ENCODE measurements around the gene CDH23. TPM values are rescaled to one million over a fixed set of nuclear protein-coding genes. Genes with fewer than 3 reads are reported as not detected.

Gene CDH23
- total RNA-seq, 4 donors from 2014 or later: 7.1 to 56.2 (median 25.4) TPM

DNA sequence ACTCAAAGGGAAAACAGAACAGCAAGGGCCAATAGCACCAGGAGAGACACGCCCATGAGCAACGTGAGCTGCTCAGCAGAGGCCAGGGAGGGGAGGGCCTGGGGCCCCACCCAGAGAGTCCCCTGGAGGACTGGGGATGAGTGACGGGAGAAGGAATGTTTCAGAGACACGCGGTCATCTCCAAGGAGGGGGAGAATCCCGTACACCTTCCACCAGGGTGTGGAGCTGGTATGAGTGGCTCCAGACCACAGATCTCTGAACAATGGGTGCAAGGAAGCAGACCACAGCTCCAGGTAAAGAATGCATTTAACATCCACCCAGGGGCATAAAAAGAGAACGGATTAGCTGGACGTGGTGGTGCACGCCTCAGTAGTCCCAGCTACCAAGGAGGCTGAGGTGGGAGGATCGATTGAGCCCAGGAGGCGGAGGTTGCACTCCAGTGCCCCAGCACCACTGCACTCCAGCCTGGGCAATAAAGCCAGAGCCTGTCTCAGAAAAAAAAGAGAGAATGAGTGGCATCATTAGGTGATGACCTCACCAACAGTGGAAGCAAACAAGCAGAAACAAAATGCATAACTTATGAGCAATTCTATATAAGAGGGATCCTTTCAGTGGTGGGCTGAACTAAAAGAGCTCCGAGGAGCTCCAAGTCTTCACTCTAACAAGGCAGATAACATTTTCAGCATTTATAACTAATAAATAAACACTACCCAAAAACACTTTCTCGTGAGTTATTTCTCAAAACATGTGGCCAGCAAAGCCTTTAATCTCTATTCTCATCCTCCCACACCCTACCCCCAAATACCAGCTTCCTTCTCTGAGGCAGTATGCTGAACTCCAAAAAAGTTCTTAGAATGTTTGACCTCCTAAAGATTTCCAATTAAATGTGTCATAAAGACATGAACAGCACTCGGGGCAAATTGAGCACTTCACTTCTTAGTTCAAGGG is 441.8 kb downstream of the CDH23 start:
- no peaks in the 10 kb centered on the region for H3K36me3 ChIP-seq
- no peaks in the 10 kb centered on the region for H3K9me3 ChIP-seq
- H3K27ac ChIP-seq: peak overlapping the region; percentile 77 to 78
- H3K4me3 ChIP-seq: no peak overlapping the region
- intact Hi-C loops (cut with DNase I; ENCODE audit: low total_unique reads): loop anchor here (10.0 kb wide), 1 partner anchor 56 kb away; no protein-coding TSS in a partner anchor
- no peak for TF ChIP-seq POLR2A (IDR thresholded peaks at IDR 0.05)
- TF ChIP-seq, protein P1, sequence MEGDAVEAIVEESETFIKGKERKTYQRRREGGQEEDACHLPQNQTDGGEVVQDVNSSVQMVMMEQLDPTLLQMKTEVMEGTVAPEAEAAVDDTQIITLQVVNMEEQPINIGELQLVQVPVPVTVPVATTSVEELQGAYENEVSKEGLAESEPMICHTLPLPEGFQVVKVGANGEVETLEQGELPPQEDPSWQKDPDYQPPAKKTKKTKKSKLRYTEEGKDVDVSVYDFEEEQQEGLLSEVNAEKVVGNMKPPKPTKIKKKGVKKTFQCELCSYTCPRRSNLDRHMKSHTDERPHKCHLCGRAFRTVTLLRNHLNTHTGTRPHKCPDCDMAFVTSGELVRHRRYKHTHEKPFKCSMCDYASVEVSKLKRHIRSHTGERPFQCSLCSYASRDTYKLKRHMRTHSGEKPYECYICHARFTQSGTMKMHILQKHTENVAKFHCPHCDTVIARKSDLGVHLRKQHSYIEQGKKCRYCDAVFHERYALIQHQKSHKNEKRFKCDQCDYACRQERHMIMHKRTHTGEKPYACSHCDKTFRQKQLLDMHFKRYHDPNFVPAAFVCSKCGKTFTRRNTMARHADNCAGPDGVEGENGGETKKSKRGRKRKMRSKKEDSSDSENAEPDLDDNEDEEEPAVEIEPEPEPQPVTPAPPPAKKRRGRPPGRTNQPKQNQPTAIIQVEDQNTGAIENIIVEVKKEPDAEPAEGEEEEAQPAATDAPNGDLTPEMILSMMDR (IDR thresholded peaks at IDR 0.05): no peak
- peaks cover 9 to 21% of the 10 kb centered on the region in 2 donors for H3K4me1 ChIP-seq
- no peaks in the 10 kb centered on the region for H3K27me3 ChIP-seq
- no peak for DNase-seq

DNA sequence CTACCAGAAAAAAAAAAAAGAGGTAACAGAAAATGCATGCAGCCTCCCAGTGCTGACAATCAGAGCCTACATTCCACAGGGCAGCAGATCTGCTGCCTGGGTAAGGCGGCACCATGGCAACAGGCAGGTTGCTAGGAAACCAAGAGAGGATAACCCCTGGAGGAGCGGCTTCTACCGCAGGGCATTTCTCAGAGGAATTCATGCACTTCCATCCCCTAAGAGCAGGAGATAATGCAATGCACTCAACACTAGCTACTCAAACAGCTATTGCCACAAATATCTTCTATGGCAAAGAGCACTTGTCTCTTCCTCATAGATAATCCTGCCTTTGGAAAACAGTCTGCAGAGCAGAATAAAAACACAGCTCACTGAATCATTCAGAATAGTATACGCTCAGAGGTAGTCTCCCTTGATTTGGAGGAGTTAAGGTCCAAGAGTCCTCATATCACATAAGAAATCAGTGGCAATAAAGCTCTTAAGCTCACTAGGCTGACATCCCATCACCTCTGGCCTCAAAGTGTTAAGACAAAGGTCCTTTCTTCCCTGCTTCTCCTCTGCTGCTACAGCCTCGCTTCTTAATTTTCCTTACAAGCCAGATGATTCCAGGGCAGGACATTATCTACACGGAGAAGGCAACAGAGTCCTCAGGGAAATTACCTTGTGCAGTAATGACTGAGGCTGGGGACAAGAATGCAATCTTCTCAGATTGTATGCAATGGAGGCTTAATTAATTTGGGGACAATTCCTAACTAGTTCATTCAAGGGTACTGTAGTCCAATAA is 443.6 kb downstream of the CDH23 start:
- peak; percentile 73 to 78 for DNase-seq
- Histone ChIP-seq H3K27me3 (no peaks in the 10 kb centered on the region), H3K27ac (peak overlapping the region; percentile 77 to 78), H3K4me1 (peaks cover 9 to 21% of the 10 kb centered on the region in 2 donors), H3K9me3 (no peaks in the 10 kb centered on the region), H3K36me3 (no peaks in the 10 kb centered on the region), H3K4me3 (no peak overlapping the region)
- intact Hi-C loops (cut with DNase I; ENCODE audit: low total_unique reads): no loop called here
- TF ChIP-seq, protein P1 (IDR thresholded peaks at IDR 0.05): no peak
- no peak for TF ChIP-seq POLR2A (IDR thresholded peaks at IDR 0.05)

DNA sequence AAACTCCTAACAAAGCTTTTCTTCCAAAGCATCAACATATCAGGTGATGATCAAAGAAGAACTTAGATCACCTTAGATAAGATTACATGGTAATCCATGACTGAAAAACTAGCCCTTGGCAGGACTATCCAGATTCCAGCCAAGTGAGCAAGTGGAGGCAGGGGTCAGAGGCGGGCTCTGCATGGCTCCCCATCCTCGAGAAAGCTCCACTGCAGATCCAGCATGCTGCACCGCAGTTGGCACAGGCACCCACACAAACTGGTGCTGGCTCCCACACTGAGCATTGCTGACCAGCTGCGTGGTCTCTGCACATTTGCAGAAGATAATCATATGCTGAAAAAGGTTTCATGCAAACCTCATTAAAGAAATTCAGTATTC is 444.2 kb downstream of the CDH23 start:
- Histone ChIP-seq H3K27ac (peak overlapping the region; percentile 77 to 78), H3K27me3 (no peaks in the 10 kb centered on the region), H3K9me3 (no peaks in the 10 kb centered on the region), H3K4me1 (peaks cover 9 to 21% of the 10 kb centered on the region in 2 donors), H3K36me3 (no peaks in the 10 kb centered on the region), H3K4me3 (no peak overlapping the region)
- DNase-seq: no peak
- intact Hi-C loops (cut with DNase I; ENCODE audit: low total_unique reads): no loop called here
- no peak for TF ChIP-seq POLR2A (IDR thresholded peaks at IDR 0.05)
- TF ChIP-seq, protein P1 (IDR thresholded peaks at IDR 0.05): no peak

DNA sequence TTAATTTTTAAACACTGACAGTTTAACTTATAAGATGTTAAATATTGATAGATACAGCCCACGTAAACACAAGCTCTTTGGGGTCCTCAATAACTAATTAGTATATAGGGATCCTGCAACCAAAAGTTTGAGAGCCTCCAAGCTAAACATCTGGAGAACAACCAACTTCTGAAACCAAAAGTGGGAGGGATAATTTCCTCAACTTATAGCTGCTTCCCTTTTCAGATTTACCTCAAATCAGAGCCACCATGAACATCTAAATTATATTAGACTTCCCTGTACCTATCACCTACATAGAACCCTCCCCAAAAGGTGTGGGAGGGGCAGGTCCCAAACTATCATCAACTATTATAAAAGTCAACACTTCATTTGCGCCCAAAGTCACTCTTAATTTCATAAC is 445.7 kb downstream of the CDH23 start:
- H3K4me1 ChIP-seq: peaks cover 8 to 21% of the 10 kb centered on the region in 2 donors
- no peaks in the 10 kb centered on the region for H3K9me3 ChIP-seq
- intact Hi-C loops (cut with DNase I; ENCODE audit: low total_unique reads): no loop called here
- no peaks in the 10 kb centered on the region for H3K36me3 ChIP-seq
- TF ChIP-seq, protein P1 (IDR thresholded peaks at IDR 0.05): no peak
- no peak for TF ChIP-seq POLR2A (IDR thresholded peaks at IDR 0.05)
- H3K4me3 ChIP-seq: no peak overlapping the region
- no peaks in the 10 kb centered on the region for H3K27me3 ChIP-seq
- no peak for DNase-seq
- no peak overlapping the region for H3K27ac ChIP-seq

Measured in uterus (tissue), 4 donors.